Measurements from ENCODE around the gene SQOR.

GRCh38 chr15:45653702-45654424 lies 19.0 kb downstream of the SQOR start:
- TF ChIP-seq CTCF (conservative IDR thresholded peaks at IDR 0.05 in 1 of 2, IDR thresholded peaks at IDR 0.05 in 1 of 2; ENCODE audit: low read depth in 1 of 2, low read length in 2 of 2) (no peak), EZH2 (IDR thresholded peaks at IDR 0.05; ENCODE audit: low read length, missing control alignments) (no peak)
